MCF 10A (cell line): ENCODE data around the gene NFAT5. TPM values are rescaled to one million over a fixed set of nuclear protein-coding genes. Genes with fewer than 3 reads are reported as not detected.

Source experiments
- BruUV-seq: library from RNA; stranded (reverse); fragments of 400-500 nt; replicated peaks from 2 replicates; lab custom pipeline; 2021; lab: Mats Ljungman, UMichigan
- CTCF ChIA-PET: fragments of 300-600 bp; sonication (Branson Sonifier 250); formaldehyde crosslinking; extraction: SDS; loops from one replicate; lab custom pipeline; 2021; ENCODE audit warnings: antibody characterized with exemption, inconsistent platforms; lab: Yijun Ruan, JAX
- POLR2A ChIA-PET: fragments of 300-600, 350-650 bp; sonication (Branson Sonifier 250); formaldehyde crosslinking; extraction: SDS; loops from one replicate; lab custom pipeline; 2020; ENCODE audit warnings: antibody characterized with exemption, inconsistent platforms; lab: Yijun Ruan, JAX
- DNase-seq: peaks from one replicate; pipeline ENCODE4 v3.0.0-alpha.2; 2018; ENCODE audit not compliant: unreplicated experiment
- H3K27ac Mint-ChIP-seq: one replicate; pipeline ENCODE4 v1.8.0; 2022; ENCODE audit warnings: mild to moderate bottlenecking, low read depth, mixed read lengths; ENCODE audit not compliant: unreplicated experiment
- H3K27me3 Mint-ChIP-seq: one replicate; pipeline ENCODE4 v1.8.0; 2022; ENCODE audit warnings: mixed read lengths; ENCODE audit not compliant: insufficient read depth, unreplicated experiment
- H3K36me3 Mint-ChIP-seq: one replicate; pipeline ENCODE4 v1.8.0; 2022; ENCODE audit warnings: mild to moderate bottlenecking, moderate library complexity, mixed read lengths; ENCODE audit not compliant: insufficient read depth, unreplicated experiment
- H3K4me1 Mint-ChIP-seq: one replicate; pipeline ENCODE4 v1.8.0; 2022; ENCODE audit warnings: mixed read lengths; ENCODE audit not compliant: insufficient read depth, unreplicated experiment
- H3K4me3 Mint-ChIP-seq: one replicate; pipeline ENCODE4 v1.8.0; 2022; ENCODE audit warnings: mild to moderate bottlenecking, moderate library complexity, mixed read lengths; ENCODE audit not compliant: unreplicated experiment
- H3K9me3 Mint-ChIP-seq: one replicate; pipeline ENCODE4 v1.8.0; 2022; ENCODE audit warnings: mixed read lengths; ENCODE audit not compliant: unreplicated experiment
- CTCF ChIP-seq: fragments of 200-600 bp; IDR thresholded peaks from one replicate; pipeline ENCODE4 v1.8.0; 2022; ENCODE audit warnings: antibody characterized with exemption, mild to moderate bottlenecking; ENCODE audit not compliant: unreplicated experiment
- intact Hi-C: fragments of 100-400 bp; cut with micrococcal nuclease; formaldehyde crosslinking; loops from 2 replicates; pipeline ENCODE4 v1.14.1; 2022
- total RNA-seq: library from RNA; stranded (reverse); gene quantifications from 2 replicates; pipeline ENCODE4 v1.2.3, GENCODE V29; 2022

The NFAT5 gene
- total RNA-seq, 1 experiment from 2014 or later: 46.4 TPM

GRCh38 chr16:69724981-69725479 is 159.3 kb downstream of the NFAT5 start:
- Mint-ChIP-seq H3K4me1 (peaks cover 17% of the 10 kb centered on the region), H3K27me3 (no peaks in the 10 kb centered on the region), H3K4me3 (peak overlapping the region; percentile 90), H3K9me3 (no peaks in the 10 kb centered on the region), H3K27ac (peak overlapping the region; percentile 93), H3K36me3 (peaks cover 25% of the 10 kb centered on the region)
- peak; percentile 36 for DNase-seq
- no TSS peak for BruUV-seq
- ChIA-PET POLR2A (interaction anchor here (0.6 to 6.3 kb wide), 11 partner anchors 9 to 1885 kb away, joined by 3 to 138 read pairs (median 18); partner anchors contain the start of genes NOB1 and WWP2), CTCF (interaction anchor here (0.6 to 10.4 kb wide), 6 partner anchors 12 to 210 kb away, joined by 3 to 87 read pairs (median 8); partner anchors contain the start of gene NOB1)
- intact Hi-C loops: no loop called here
- no peak for TF ChIP-seq CTCF

GRCh38 chr16:69725480-69726312 is 159.9 kb downstream of the NFAT5 start:
- ChIA-PET CTCF (interaction anchor here (0.6 to 10.4 kb wide), 8 partner anchors 13 to 209 kb away, joined by 3 to 87 read pairs (median 5); partner anchors contain the start of gene NOB1), POLR2A (interaction anchor here (0.6 to 6.3 kb wide), 21 partner anchors 9 to 1885 kb away, joined by 3 to 138 read pairs (median 4); partner anchors contain the start of genes CYB5B, NOB1, TERF2 and WWP2)
- Mint-ChIP-seq H3K4me3 (peak overlapping the region; percentile 90), H3K9me3 (no peaks in the 10 kb centered on the region), H3K27me3 (no peaks in the 10 kb centered on the region), H3K27ac (peak overlapping the region; percentile 93), H3K36me3 (peaks cover 25% of the 10 kb centered on the region), H3K4me1 (peaks cover 17% of the 10 kb centered on the region)
- no peak for DNase-seq
- intact Hi-C loops: loop anchor here (1.0 kb wide), 2 partner anchors 14 to 29 kb away; partner anchors contain the start of gene NOB1
- no peak for TF ChIP-seq CTCF
- TSS peak; percentile 65 for BruUV-seq

DNA sequence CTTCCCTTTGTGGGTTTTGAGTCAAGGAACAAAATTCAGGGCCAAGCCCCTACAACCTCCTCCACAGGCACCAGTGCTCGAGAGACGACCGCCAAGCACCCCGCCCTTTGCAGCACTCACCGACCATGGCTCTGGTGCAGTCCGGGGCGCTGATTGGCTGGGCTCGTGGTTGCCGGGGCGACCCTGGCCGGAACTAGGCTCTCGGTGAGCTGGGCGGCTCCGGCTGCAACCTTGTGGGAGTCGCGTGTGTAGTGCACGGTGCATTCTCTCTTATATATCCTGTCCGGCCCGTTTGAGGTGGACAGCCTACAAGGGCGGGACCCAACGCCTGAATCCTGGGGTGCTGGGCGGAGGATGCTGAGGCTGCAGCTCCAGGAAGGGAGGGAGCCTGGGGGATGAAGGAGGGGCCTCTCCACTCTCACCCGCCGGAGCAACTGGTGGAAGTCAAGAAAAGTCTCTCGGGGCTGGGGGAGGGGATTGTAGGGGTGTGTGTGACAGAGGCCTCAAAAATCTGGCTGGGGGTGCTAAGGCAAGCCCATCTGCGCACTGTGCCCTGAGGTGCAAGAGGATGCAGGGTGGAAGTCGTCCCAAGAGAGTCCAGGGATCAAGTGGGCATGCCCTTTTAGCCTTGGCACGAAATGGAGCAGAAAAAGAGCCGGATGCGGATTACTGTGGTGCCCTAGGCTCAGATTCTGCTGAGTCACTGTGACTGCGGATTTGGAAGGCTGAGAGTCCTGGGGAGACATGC is 160.7 kb downstream of the NFAT5 start, which contains the start of gene NQO1:
NQO1 (minus strand) TSS at position 248 of the 748 bp plus-strand sequence; CDS start at position 127, 121 bp downstream.
- H3K36me3 Mint-ChIP-seq: peaks cover 23% of the 10 kb centered on the region

More for the DNA sequence above, 160.7 kb downstream of the NFAT5 start, which contains the start of gene NQO1:
- TF ChIP-seq CTCF: no peak
- Mint-ChIP-seq H3K4me1 (peaks cover 17% of the 10 kb centered on the region), H3K4me3 (peak within 1 kb of the TSS; percentile 90), H3K27ac (peak within 1 kb of the TSS; percentile 93), H3K27me3 (no peaks in the 10 kb centered on the region), H3K9me3 (no peaks in the 10 kb centered on the region)
- ChIA-PET CTCF (interaction anchor here (0.8 to 10.4 kb wide), 8 partner anchors 14 to 204 kb away, joined by 3 to 87 read pairs (median 5); partner anchors contain the start of gene NOB1), POLR2A (interaction anchor here (0.6 to 6.3 kb wide), 21 partner anchors 9 to 1642 kb away, joined by 3 to 138 read pairs (median 4); partner anchors contain the start of genes CYB5B, NOB1, TERF2 and WWP2)
- intact Hi-C loops: loop anchor here (1.0 kb wide), 2 partner anchors 15 to 28 kb away; partner anchors contain the start of gene NOB1
- peak; percentile 99 for DNase-seq
- no TSS peak for BruUV-seq
